GM10847 (cell line): ENCODE measurements around the gene MYL9.

Source experiments
- POLR2A ChIP-seq: IDR thresholded peaks from 2 replicates; pipeline ENCODE4 v1.6.1; 2011; ENCODE audit not compliant: insufficient read length; ENCODE audit errors: extremely low read depth

MYL9 gene

GRCh38 chr20:36541227-36541767, at the start of gene MYL9:
Gene MYL9, plus strand, starts transcription at chr20:36541519. Its CDS starts 3,366 bp downstream, at chr20:36544885.
- no peak for TF ChIP-seq POLR2A

- no peak for TF ChIP-seq POLR2A
Observed at GRCh38 chr20:36491901-36492617, 49.3 kb upstream of the MYL9 start.

GRCh38 chr20:36493051-36493800, 48.1 kb upstream of the MYL9 start:
- TF ChIP-seq POLR2A, result no peak

- no peak for TF ChIP-seq POLR2A
Observed at GRCh38 chr20:36493801-36494114, 47.6 kb upstream of the MYL9 start.

GRCh38 chr20:36496707-36497669, 44.3 kb upstream of the MYL9 start:
- TF ChIP-seq POLR2A, result no peak

GRCh38 chr20:36497856-36498255, 43.5 kb upstream of the MYL9 start:
- TF ChIP-seq POLR2A, result no peak

GRCh38 chr20:36498386-36499179, 42.7 kb upstream of the MYL9 start:
- no peak for TF ChIP-seq POLR2A

- TF ChIP-seq POLR2A, result no peak
Observed at GRCh38 chr20:36499211-36499610, 42.1 kb upstream of the MYL9 start.

- no peak for TF ChIP-seq POLR2A
Observed at GRCh38 chr20:36499723-36500501, 41.4 kb upstream of the MYL9 start.

- no peak for TF ChIP-seq POLR2A
Observed at GRCh38 chr20:36501367-36502006, 39.8 kb upstream of the MYL9 start.

GRCh38 chr20:36504295-36504694, 37.0 kb upstream of the MYL9 start:
- TF ChIP-seq POLR2A, result no peak

- TF ChIP-seq POLR2A, result no peak
Observed at GRCh38 chr20:36506253-36506652, 35.1 kb upstream of the MYL9 start.

- TF ChIP-seq POLR2A, result no peak
Observed at GRCh38 chr20:36507746-36508145, 33.6 kb upstream of the MYL9 start.
